BJ (cell line): ENCODE results near the gene CECR2. TPM values are rescaled to one million over a fixed set of nuclear protein-coding genes. Genes with fewer than 3 reads are reported as not detected.
"Not testable (repeated sequence)": the region's sequence is repeated elsewhere in the genome, so short reads cannot be mapped to it uniquely, and the experiment has no call there.

Experiments used
- CTCF ChIA-PET: fragments of 350-600 bp; formaldehyde crosslinking; extraction: SDS; loops from one replicate; lab custom pipeline; 2021; ENCODE audit warnings: antibody characterized with exemption, inconsistent platforms; lab: Yijun Ruan, JAX
- POLR2A ChIA-PET: fragments of 300-600 bp; sonication (Branson Sonifier 250); formaldehyde crosslinking; extraction: SDS; loops from one replicate; lab custom pipeline; 2021; ENCODE audit warnings: antibody characterized with exemption; lab: Charles Lee
- DNase-seq: peaks from one replicate; pipeline ENCODE4 v3.0.0-alpha.2; 2011; ENCODE audit warnings: low read depth
- H3K27me3 ChIP-seq: 2 replicates; pipeline ENCODE4 v1.6.0; 2011; ENCODE audit warnings: low read length; ENCODE audit not compliant: control insufficient read depth, insufficient read depth
- H3K36me3 ChIP-seq: 2 replicates; pipeline ENCODE4 v1.5.1; 2011; ENCODE audit warnings: low read length; ENCODE audit not compliant: control insufficient read depth, insufficient read depth
- H3K4me3 ChIP-seq: 2 replicates; pipeline ENCODE4 v1.5.1; 2011; ENCODE audit warnings: low read depth, mild to moderate bottlenecking, control low read depth, low read length
- CTCF ChIP-seq: IDR thresholded peaks from 2 replicates; pipeline ENCODE4 v1.5.1; 2011; ENCODE audit warnings: low read depth, mild to moderate bottlenecking, control low read depth, inconsistent platforms, low read length, moderate library complexity; ENCODE audit not compliant: insufficient read depth
- polyA plus RNA-seq: library from polyadenylated mRNA; depleted of rRNA; stranded (reverse); fragments of >200 nt; gene quantifications from 2 replicates; pipeline ENCODE4 v1.2.3, GENCODE V29; 2011

CECR2 gene
- polyA plus RNA-seq, 1 experiment, result not detected

- Histone ChIP-seq H3K4me3 (no peak overlapping the region), H3K27me3 (no peaks in the 10 kb centered on the region), H3K36me3 (no peaks in the 10 kb centered on the region)
- TF ChIP-seq CTCF, result no peak
- no peak for DNase-seq
- ChIA-PET CTCF (interaction anchor here (1.3 kb wide), 1 partner anchor 9 kb away, joined by 5 read pairs; no protein-coding TSS in a partner anchor), POLR2A (interaction anchor here (0.6 kb wide), 1 partner anchor 11 kb away, joined by 6 read pairs; no protein-coding TSS in a partner anchor)
These were observed 194.7 kb downstream of the CECR2 start for GRCh38 chr22:17563936-17564391.

- POLR2A ChIA-PET, result not testable (repeated sequence)
- CTCF ChIA-PET, result interaction anchor here (1.6 to 2.1 kb wide), 2 partner anchors 219 to 510 kb away, joined by 4 read pairs; no protein-coding TSS in a partner anchor
These were observed 196.9 kb downstream of the CECR2 start for GRCh38 chr22:17566016-17566687.

GRCh38 chr22:17566776-17567175, 197.5 kb downstream of the CECR2 start:
- H3K36me3 ChIP-seq, result no peaks in the 10 kb centered on the region
- H3K4me3 ChIP-seq, result no peak overlapping the region
- no peak for DNase-seq
- no peak for TF ChIP-seq CTCF
- no peaks in the 10 kb centered on the region for H3K27me3 ChIP-seq
- ChIA-PET POLR2A (no interaction called here), CTCF (interaction anchor here (2.1 kb wide), 1 partner anchor 509 kb away, joined by 4 read pairs; no protein-coding TSS in a partner anchor)

More at GRCh38 chr22:17566016-17566687, 196.9 kb downstream of the CECR2 start:
- not testable (repeated sequence) for H3K27me3 ChIP-seq, H3K36me3 ChIP-seq, DNase-seq, H3K4me3 ChIP-seq

- no peak for TF ChIP-seq CTCF
- DNase-seq, result no peak
- no peak overlapping the region for H3K4me3 ChIP-seq
- H3K27me3 ChIP-seq, result no peaks in the 10 kb centered on the region
- H3K36me3 ChIP-seq, result peaks cover 1% of the 10 kb centered on the region; the same call in 1 of the 2 replicates
- CTCF ChIA-PET, result interaction anchor here (0.9 to 1.6 kb wide), 2 partner anchors 11 kb away, joined by 3 to 5 read pairs; no protein-coding TSS in a partner anchor
- POLR2A ChIA-PET, result interaction anchor here (0.6 kb wide), 1 partner anchor 17 kb away, joined by 5 read pairs; no protein-coding TSS in a partner anchor
These were observed 200.8 kb downstream of the CECR2 start for GRCh38 chr22:17569971-17570511.

DNA sequence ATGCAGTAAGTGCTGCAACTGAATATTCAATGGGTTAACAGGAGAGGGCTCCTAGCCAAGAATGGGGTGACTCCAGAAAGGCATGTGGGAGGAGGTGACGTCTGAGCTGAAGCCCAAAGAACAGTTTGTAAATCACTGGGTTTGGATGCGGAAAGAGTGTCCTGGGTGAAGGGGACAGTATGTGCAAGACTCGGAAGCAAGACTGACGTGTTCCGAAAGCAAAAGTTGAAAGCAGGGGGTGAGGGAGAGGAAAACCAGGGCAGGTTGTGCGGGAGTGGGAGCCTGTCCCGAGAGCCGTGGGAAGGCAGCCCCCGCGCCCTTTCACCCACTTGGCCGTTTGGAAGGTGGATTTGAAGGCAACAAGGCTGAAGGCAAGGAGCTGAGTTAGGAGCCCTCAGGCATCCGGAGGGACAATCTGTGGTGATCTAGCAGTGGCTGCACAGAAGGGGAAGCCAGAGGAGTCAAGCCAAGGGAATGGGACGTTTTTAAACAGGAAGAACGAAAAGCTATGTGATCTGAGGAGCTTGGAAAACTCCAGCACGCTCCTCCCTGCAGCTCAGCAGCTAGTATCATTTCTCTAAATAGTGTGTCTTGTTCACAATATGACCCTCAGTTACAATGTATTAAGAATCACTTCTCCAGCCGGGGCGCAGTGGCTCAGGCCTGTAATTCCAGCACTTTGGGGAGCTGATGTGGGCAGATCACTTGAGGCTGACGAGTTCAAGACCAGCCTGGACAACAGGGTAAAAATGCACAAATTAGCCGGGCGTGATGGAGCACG, 201.8 kb downstream of the CECR2 start:
- H3K27me3 ChIP-seq, result no peaks in the 10 kb centered on the region
- H3K4me3 ChIP-seq, result peak overlapping the region; percentile 45
- peak; percentile 49 for DNase-seq
- ChIA-PET POLR2A (interaction anchor here (0.6 kb wide), 1 partner anchor 18 kb away, joined by 5 read pairs; no protein-coding TSS in a partner anchor), CTCF (interaction anchor here (0.7 to 1.6 kb wide), 3 partner anchors 12 to 259 kb away, joined by 3 to 5 read pairs (median 3); no protein-coding TSS in a partner anchor)
- TF ChIP-seq CTCF, result no peak
- peaks cover 1% of the 10 kb centered on the region; the same call in 1 of the 2 replicates for H3K36me3 ChIP-seq
